Aorta (tissue), 5 donors: Measurements from ENCODE around the gene UBL4B. TPM values are rescaled to one million over a fixed set of nuclear protein-coding genes. Genes with fewer than 3 reads are reported as not detected.

Source experiments
- ATAC-seq: fragments of 200-7000 bp; cut with Tn5 transposase; one replicate; pipeline ENCODE4 v1.9.1; 2022; ENCODE audit warnings: moderate library complexity; ENCODE audit not compliant: low FRiP score
- DNase-seq, 2 donors: peaks; one replicate each; pipeline ENCODE4 v3.0.0-alpha.2; 2020
- H3K27ac ChIP-seq, 2 donors: one replicate each; pipeline ENCODE4 v1.5.1; 2013; ENCODE audit warnings: low read length in 2 of 2, mild to moderate bottlenecking in 2 of 2, moderate library complexity in 2 of 2, control low read depth in 1 of 2, inconsistent platforms in 1 of 2, low read depth in 1 of 2
- H3K27me3 ChIP-seq, 2 donors: one replicate each; pipeline ENCODE4 v1.6.1; 2013; ENCODE audit warnings: control low read depth in 1 of 2, low read length in 1 of 2, mild to moderate bottlenecking in 1 of 2, moderate library complexity in 1 of 2; ENCODE audit not compliant: insufficient read depth in 2 of 2, control insufficient read depth in 1 of 2
- H3K36me3 ChIP-seq, 2 donors: one replicate each; pipeline ENCODE4 v1.6.1; 2013; ENCODE audit warnings: control low read depth in 1 of 2, low read length in 1 of 2, mild to moderate bottlenecking in 1 of 2; ENCODE audit not compliant: insufficient read depth in 2 of 2, control insufficient read depth in 1 of 2
- H3K4me1 ChIP-seq, 2 donors: one replicate each; pipeline ENCODE4 v1.6.1; 2013; ENCODE audit warnings: low read length in 2 of 2, control low read depth in 1 of 2, mild to moderate bottlenecking in 1 of 2, moderate library complexity in 1 of 2; ENCODE audit not compliant: insufficient read depth in 2 of 2, control insufficient read depth in 1 of 2
- H3K4me3 ChIP-seq, 2 donors: one replicate each; pipeline ENCODE4 v1.5.1; 2013; ENCODE audit warnings: low read length in 2 of 2, control low read depth in 1 of 2, mild to moderate bottlenecking in 1 of 2
- H3K9me3 ChIP-seq: one replicate; pipeline ENCODE4 v1.6.1; 2013; ENCODE audit warnings: mild to moderate bottlenecking, low read length; ENCODE audit not compliant: control insufficient read depth
- WGBS, 2 donors: extraction: QIAGEN DNeasy Blood & Tissue Kit; methylation state at CpG; one replicate each; pipeline ENCODE4 v1.1.7; 2013; 5-methylcytosine and 5-hydroxymethylcytosine counted together
- intact Hi-C, 2 donors: fragments of 100-400 bp; cut with DNase I; formaldehyde crosslinking; loops; one replicate each; pipeline versions ENCODE4 v1.14.2 to v1.15.0; 2022
- polyA plus RNA-seq, 2 donors: library from polyadenylated mRNA; stranded (reverse); fragments of 200-250 nt; gene quantifications; one replicate each; pipeline ENCODE4 v1.2.3, GENCODE V29; 2013
- total RNA-seq, 2 donors: library from RNA; stranded (reverse); fragmentation: NEBNext Ultra II Directional; extraction: Animal tissue kit (Norgen Biotek cat#: 25700); gene quantifications; one replicate each; pipeline ENCODE4 v1.2.1, GENCODE V29; 2021
- donor health status: healthy with polysubstance abuse.
- donor health status: Bipolar disorder and iron deficiency.
- donor health status: DM: no; HTN: no; CAD: no.
- donor health status: DM: no; HTN: no; CAD: no.
- donor health status: DM: yes; HTN: yes; CAD: no.

Gene UBL4B
- total and polyA plus RNA-seq, 4 donors: not detected

DNA sequence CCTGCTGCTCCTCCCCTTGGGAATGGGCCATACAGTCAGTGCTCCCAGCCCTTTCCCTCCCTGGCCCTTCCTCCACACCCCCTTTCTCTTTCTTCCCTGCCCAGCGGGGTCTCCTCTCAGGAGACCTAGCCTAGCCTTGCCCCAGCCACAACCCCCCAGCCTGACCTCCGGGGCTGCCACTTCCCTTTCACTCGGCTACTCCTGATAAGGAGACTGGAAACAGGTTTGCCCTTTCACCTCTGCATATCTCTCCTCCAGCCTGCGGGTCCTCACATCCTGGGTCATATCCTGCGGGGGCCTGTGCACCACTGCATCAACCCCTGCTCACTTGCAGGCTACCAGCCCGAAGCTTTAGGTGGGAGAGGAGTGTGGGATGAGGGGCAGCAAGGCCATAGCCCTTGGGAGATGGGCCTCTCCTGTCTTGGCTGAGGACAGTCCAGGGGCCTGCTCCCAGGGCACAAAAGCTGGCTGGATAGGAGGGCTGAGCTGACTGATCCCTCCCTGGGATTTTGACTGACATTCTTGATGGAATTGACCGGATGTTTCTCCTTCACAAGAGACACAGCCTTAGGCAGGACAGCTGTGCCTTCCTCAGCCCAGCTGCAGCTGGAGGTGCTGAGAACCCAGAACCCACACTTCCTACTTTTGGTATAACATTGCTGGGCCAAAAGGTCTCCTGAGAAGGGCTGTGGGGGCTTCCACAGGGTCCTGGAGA lies 22.5 kb upstream of the UBL4B start:
- Histone ChIP-seq H3K27ac (no peak overlapping the region), H3K27me3 (no peaks in the 10 kb centered on the region), H3K4me3 (no peak overlapping the region), H3K4me1 (no peaks in the 10 kb centered on the region), H3K9me3 (no peaks in the 10 kb centered on the region), H3K36me3 (no peaks in the 10 kb centered on the region)
- no peak for ATAC-seq
- intact Hi-C loops: no loop called here
- 83 to 84% methylated on average over 6 to 7 of the region's 7 CpGs for WGBS, 2 donors
- DNase-seq: no peak

DNA sequence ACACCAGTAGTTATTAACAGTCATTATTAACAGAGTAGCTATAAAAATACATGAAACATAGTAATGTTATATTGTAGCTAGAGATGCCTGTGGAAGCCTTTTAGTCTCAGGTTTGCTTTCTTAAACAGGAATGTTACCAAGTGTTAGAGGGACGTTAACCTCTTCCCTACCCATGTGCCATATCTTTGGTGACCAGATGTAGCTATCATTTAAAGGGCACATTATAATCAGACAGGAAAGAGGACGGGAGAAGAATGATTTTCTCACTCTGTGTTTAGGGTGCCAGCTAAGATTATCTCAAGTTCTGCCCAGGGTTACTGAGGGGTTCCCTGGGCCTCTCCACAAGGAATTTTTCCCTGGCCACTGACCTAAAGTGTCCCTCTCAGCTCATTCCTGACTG lies 20.9 kb upstream of the UBL4B start:
- intact Hi-C loops: no loop called here
- H3K4me1 ChIP-seq: no peaks in the 10 kb centered on the region
- no peak overlapping the region for H3K4me3 ChIP-seq
- no peak overlapping the region for H3K27ac ChIP-seq
- 61 to 74% methylated on average over 2 of the region's 2 CpGs for WGBS, 2 donors
- H3K36me3 ChIP-seq: no peaks in the 10 kb centered on the region
- ATAC-seq (no peak), DNase-seq (no peak)
- H3K9me3 ChIP-seq: no peaks in the 10 kb centered on the region
- no peaks in the 10 kb centered on the region for H3K27me3 ChIP-seq

DNA sequence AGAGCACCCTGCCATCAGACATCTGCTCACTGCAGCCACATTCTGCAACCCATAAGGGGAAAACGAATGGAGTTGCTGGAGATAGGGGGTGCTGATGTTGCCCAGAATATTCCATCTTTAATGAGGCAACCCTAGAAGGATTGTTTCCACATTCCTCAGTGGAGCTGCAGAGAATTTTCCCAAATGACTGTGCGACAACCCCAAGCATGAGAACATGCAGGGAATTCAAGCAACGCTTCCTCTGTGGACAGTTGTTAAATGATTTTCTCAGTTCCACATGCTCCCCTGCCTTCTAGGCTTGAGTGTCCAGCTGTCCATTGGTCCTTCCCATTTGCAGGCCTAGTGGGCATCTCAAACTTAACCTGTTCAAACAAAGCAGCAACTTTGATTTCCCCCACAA lies 20.5 kb upstream of the UBL4B start:
- no peak for ATAC-seq
- no peak overlapping the region for H3K4me3 ChIP-seq
- WGBS, 2 donors: 71 to 78% methylated on average over 3 of the region's 3 CpGs
- no peak overlapping the region for H3K27ac ChIP-seq
- no peaks in the 10 kb centered on the region for H3K36me3 ChIP-seq
- no peaks in the 10 kb centered on the region for H3K27me3 ChIP-seq
- DNase-seq: no peak
- H3K4me1 ChIP-seq: no peaks in the 10 kb centered on the region
- no peaks in the 10 kb centered on the region for H3K9me3 ChIP-seq
- intact Hi-C loops: no loop called here

DNA sequence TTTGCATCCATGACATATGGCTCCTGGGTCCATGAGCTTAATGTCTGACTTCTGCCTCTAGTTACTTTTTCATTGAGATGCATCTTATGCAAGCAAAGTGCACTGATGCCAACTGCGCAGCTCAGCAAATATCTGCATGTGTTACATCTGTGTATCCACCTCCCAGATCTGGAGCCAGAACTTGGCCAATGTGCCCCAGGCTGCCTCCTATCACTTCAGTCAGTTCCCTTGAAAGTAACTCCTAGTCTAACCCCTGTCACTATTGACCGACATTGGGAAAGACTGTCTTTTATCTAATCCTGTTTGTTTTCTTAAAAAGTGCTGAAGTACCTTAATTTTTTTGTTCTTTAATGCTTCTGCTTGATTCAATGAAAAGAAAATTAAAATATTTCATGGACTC lies 19.3 kb upstream of the UBL4B start:
- Histone ChIP-seq H3K4me1 (no peaks in the 10 kb centered on the region), H3K27ac (no peak overlapping the region), H3K36me3 (no peaks in the 10 kb centered on the region), H3K27me3 (no peaks in the 10 kb centered on the region), H3K9me3 (no peaks in the 10 kb centered on the region), H3K4me3 (no peak overlapping the region)
- no peak for ATAC-seq
- WGBS, 2 donors: 92 to 94% methylated on average over 2 of the region's 2 CpGs
- intact Hi-C loops: no loop called here
- no peak for DNase-seq

DNA sequence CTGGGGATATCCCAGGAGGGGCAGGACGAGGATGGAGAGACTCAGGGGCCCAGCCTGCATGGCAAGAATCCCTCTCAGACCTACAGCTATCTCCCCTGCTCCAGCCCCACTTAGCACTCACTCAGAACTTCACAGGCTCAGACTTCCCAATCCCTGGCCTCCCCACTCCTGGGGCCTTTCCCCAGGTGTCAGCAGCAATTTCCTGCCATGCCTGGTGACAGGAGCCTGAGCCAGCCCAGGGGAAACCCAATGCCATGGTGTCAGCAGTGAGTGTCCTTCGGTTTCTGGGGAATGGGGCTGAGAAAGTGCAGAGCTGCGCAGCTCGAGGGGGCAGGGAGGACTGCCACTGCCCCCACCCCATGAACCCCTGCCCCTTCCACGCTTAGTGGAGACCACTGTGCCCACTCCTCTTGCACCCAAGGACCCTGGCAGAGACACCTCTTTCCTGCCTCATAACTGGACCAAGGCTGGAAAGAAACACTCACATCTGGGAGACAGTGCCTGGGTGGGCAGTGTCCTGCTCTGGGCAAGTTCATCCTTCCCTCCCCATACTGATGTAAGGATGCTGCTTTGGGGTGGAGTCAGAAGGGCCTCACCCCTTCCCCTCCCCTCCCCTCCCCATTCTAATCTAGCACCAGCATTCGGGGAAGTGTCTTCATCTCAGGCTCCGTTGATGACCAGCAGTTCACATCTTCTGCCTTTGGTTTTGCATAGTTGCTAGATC lies 17.1 kb upstream of the UBL4B start:
- intact Hi-C loops: no loop called here
- Histone ChIP-seq H3K27me3 (no peaks in the 10 kb centered on the region), H3K27ac (no peak overlapping the region), H3K9me3 (no peaks in the 10 kb centered on the region), H3K36me3 (no peaks in the 10 kb centered on the region), H3K4me1 (no peaks in the 10 kb centered on the region), H3K4me3 (no peak overlapping the region)
- 73 to 76% methylated on average over 7 of the region's 7 CpGs for WGBS, 2 donors
- ATAC-seq (no peak), DNase-seq (no peak)

DNA sequence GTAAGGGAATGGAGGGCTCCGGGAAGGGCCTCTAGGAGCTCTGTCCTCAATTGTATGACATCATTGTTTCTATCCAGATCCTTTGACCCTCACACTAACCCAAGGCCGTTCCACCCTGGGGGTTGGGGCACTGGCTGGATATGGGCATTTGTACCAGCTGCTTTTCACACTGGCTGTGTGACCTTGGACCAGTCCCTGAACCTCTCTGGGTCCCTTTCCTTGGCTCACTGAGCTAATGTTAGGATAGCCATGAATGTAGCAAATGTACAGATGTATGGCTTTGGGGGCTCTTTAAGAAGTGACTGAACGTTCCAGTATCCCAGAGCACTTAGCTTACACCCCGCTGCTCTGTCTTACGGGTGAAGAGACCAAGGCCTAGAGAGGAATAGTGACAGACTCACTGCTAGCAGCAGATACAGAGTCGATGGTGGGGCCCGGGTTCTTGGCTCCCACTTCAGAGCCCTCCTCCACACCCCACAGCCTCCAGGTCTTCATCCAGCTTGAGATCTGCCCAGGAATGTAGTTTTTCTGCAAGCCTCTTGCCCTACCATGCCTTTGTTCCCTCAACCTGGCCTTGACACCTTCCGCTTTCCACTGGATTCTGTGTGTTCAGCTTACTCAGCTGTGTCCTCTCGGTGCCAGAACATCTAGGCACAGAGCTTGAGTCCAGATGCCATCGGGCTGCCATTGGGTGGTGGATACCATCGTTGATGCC lies 14.6 kb upstream of the UBL4B start:
- no peaks in the 10 kb centered on the region for H3K27me3 ChIP-seq
- H3K27ac ChIP-seq: no peak overlapping the region
- DNase-seq (no peak), ATAC-seq (no peak)
- no peaks in the 10 kb centered on the region for H3K9me3 ChIP-seq
- no peak overlapping the region for H3K4me3 ChIP-seq
- H3K36me3 ChIP-seq: no peaks in the 10 kb centered on the region
- intact Hi-C loops: no loop called here
- WGBS, 2 donors: 86 to 89% methylated on average over 11 of the region's 11 CpGs
- H3K4me1 ChIP-seq: no peaks in the 10 kb centered on the region

DNA sequence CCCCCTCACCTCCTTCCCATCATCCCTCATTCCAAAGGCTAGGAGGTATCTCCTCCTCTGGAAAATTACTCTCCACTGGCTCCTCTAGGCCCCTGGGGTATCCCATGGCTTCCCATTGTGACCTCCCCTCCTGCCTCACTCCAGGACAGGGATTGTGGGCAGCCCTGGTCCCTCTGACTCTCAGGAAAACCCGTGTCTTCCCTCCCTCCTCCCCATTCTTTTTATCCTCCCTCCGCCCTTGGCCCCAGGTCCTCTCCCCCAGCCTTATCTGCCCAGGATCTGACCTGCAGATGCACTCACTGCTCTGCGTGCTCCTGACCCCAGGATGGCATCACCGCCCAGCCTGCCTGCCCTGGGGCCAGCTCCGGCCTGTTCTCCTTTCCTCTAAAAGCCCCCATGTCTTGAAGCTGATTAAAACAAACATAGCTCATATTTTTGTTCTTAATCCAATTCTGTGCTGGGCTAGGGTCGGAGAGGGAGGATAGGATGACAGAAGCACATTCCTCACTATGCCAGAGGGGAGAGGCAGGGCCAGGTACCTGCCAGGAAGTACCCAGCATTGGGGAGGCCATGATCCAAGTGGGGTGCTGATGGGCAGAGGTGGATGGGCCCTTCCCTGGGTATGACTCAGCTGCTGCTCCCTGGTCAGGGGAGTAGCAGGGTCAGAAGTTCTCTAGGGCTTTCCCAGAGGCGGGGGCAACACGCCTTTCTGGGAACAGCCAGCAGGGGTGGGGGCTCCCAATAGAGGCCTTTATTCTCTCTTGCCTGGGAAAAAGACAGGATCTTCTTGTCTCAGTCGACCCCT lies 13.8 kb upstream of the UBL4B start:
- ATAC-seq (no peak), DNase-seq (no peak)
- WGBS, 2 donors: 83 to 85% methylated on average over 9 of the region's 9 CpGs
- Histone ChIP-seq H3K4me1 (no peaks in the 10 kb centered on the region), H3K4me3 (no peak overlapping the region), H3K9me3 (no peaks in the 10 kb centered on the region), H3K27me3 (no peaks in the 10 kb centered on the region), H3K36me3 (no peaks in the 10 kb centered on the region), H3K27ac (no peak overlapping the region)
- intact Hi-C loops: no loop called here

DNA sequence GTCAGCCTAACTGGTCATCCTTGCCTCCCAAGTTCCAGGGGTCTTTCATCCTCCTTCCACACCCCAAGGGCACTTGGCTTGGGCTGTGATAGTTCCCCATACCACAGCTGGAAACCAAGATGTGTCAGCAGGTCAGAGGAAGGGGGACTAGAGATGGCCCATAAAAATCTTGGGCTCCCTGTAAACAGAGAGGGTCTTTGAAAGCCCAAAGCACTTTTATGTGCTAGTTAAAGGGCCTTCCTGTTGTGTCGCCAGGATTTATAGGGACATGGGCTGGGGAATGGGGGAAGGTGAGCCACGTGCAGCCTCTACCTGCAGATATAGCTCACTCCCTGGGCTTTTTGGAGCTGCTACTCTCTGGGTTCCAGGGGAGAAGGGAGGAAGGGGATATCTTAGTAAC lies 11.9 kb upstream of the UBL4B start:
- 77 to 93% methylated on average over 2 of the region's 2 CpGs for WGBS, 2 donors
- Histone ChIP-seq H3K9me3 (no peaks in the 10 kb centered on the region), H3K27ac (no peak overlapping the region), H3K27me3 (no peaks in the 10 kb centered on the region), H3K4me3 (no peak overlapping the region), H3K4me1 (no peaks in the 10 kb centered on the region), H3K36me3 (no peaks in the 10 kb centered on the region)
- intact Hi-C loops: no loop called here
- ATAC-seq (no peak), DNase-seq (no peak)
